HG03432 (cell line): ENCODE measurements around the gene EPHB3.
"Not testable (repeated sequence)": the region's sequence is repeated elsewhere in the genome, so short reads cannot be mapped to it uniquely, and the experiment has no call there.

Experiments used
- ATAC-seq: cut with Tn5 transposase; IDR thresholded peaks from one replicate; pipeline ENCODE4 v1.9.1; 2021; ENCODE audit warnings: mild to moderate bottlenecking, moderate library complexity; ENCODE audit not compliant: unreplicated experiment

Gene EPHB3

DNA sequence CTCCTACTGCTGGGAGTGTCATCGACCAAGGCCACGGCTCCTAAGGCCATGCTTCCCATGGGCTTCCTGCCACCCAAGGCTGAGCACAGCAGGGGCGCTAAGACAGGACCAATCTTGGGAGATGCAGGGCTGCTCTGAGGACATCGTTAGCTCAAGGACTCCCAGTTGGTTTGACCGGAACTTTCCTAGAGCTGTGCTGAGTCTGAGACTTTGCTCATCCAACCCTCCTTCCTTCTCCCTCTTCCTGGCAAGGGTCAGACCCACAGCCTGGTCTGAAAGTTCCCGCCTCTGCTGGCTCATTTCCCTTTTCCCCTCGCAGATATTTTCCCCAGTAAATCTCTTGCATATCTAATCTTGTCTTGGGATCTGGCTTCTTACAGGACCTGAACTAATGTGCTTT, 57.2 kb downstream of the EPHB3 start:
- no peak for ATAC-seq

- no peak for ATAC-seq
Measured at GRCh38 chr3:184619369-184619768, 57.8 kb downstream of the EPHB3 start.

DNA sequence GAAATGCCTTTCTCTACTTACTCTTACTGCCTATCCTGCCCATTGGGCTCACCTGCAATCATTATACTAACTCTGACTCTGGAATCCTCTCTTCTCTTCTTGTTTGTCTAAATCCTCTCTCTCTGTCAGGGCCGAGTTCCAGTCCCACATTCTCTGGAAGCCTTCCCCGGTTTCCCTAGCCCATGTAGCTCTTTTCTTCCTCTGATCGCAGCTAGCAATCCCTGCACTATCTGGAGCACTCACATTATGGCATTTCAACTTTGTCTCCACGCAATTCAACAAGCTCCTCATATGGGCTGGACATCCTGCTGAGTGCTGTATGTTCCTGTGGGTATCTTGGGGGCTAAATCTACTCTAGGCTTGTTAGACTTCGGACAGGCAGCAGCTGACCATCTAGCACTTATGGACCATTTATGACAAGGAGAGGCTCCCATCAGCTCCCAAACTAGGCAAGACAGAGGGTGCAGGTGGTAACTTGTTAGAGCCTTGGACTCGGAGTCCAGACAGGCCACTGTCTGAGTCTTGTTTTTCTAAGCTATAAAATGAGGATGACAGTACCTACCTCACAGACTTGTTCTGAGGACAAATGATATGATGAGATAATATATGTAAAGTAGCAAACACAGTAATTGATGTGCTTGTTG, 58.3 kb downstream of the EPHB3 start:
- ATAC-seq, result no peak

DNA sequence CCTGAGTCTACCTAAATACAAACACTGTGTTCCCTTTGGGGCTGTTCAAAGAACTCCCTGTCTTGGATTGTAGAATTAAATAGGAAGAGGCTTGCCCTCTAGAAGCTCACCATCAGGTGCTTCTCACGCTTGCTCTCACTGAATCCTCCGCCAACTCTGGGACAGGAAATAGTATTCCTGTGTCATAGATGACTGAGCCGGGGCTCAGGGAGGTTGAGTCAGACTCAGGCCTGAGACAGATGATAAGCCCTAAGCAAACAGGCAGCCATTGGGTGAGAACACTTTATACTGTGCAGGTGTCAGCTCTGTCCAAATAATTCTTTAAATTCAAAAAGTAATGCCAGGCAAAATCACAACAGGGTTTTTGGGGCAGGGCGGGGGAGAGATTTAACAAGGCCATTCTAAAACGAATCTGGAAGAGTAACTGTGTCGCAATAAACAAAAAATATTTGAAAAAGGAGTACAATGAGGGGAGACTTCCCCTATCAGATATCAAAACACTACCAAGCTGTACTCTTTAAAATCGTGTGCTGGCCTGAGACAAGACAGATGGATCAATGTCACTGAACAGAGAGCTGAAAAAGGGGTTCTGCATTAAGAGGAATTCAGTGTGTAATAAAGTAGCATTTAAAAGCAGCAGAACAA, 59.0 kb downstream of the EPHB3 start:
- no peak for ATAC-seq

- ATAC-seq, result not testable (repeated sequence)
Measured at GRCh38 chr3:184622156-184622555, 60.6 kb downstream of the EPHB3 start.

DNA sequence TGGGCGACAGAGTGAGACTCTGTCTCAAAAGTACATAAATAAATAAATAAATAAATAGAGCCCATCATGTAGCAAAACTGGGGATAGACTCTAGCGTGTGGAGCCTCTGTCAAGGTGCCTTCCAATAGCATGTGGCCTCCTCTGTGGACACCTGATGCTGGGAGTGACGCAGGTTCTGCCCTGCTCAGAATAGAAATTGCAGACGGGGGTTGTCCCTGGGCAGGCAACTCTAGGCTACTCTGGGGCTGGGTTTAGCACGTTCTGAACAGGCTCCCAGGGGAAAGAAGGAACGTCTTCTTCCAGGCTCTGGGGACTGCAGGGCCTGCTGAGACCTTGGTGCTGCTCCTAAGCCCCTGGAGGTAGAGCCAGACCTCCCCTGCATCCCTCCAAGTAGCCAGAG, 65.3 kb downstream of the EPHB3 start:
- ATAC-seq, result no peak

DNA sequence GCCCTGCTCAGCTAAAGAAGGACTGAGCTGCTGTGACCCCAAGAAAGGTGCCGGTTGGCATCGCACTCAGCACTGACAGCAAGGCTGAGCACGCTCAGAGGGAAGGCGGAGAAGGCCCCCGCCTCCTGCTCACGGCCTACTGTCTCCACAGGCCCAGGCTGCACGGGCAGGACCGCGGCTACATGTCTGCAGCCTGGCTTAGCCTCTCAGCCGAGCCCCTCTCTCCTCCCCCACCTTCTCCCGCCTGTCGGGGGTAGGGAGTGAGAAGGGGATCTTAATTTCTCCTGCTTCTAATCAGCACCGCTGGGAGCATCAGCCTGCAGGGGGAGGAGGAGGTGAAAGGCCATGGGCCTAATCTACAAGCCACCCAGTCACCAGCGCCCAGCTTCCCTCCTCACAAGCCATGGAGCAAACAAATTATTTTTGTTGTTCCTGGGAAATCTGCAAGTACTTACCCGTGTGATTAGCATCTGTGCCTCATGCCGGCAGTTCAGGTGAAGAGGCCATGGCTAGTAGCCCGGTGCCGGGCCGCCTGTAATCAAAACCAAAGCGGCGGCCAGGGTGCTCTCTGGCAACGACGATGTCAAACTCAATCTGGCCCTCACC, 68.1 kb downstream of the EPHB3 start:
- ATAC-seq, result no peak

GRCh38 chr3:184630861-184631471, 69.4 kb downstream of the EPHB3 start:
- ATAC-seq, result no peak

- ATAC-seq, result no peak
Measured at GRCh38 chr3:184631472-184631861, 69.9 kb downstream of the EPHB3 start.
